Common myeloid progenitor, CD34-positive (primary cell): ENCODE results near the gene PHF2.
"Not testable (repeated sequence)": the region's sequence is repeated elsewhere in the genome, so short reads cannot be mapped to it uniquely, and the experiment has no call there.

Source experiments
- CTCF ChIA-PET: fragments of 350-600 bp; sonication (Branson Sonifier 250); formaldehyde crosslinking; loops from one replicate; lab custom pipeline; 2021; ENCODE audit warnings: antibody characterized with exemption; lab: Charles Lee
- POLR2A ChIA-PET: fragments of 350-600 bp; sonication (Branson Sonifier 250); formaldehyde crosslinking; loops from one replicate; lab custom pipeline; 2021; ENCODE audit warnings: antibody characterized with exemption; lab: Charles Lee
- DNase-seq, 3 donors: peaks; one replicate each; pipeline versions ENCODE4 v3.0.0 to v3.0.0-alpha.2; 2013
- H3K27ac ChIP-seq, 2 experiments: 1 replicate in 1 of 2; 2 replicates in 1 of 2; pipeline ENCODE4 v1.7.0; 2013; ENCODE audit warnings: inconsistent platforms in 2 of 2, low read length in 2 of 2, mild to moderate bottlenecking in 2 of 2, low read depth in 1 of 2, moderate library complexity in 1 of 2; ENCODE audit not compliant: severe bottlenecking in 2 of 2, insufficient read depth in 1 of 2, poor library complexity in 1 of 2
- H3K27me3 ChIP-seq, 5 experiments: replicated peaks in 2 of 5; 1 replicate in 3 of 5; 2 replicates in 2 of 5; pipeline versions ENCODE4 v1.6.1 to v1.7.0; 2013; ENCODE audit warnings: low read length in 4 of 5, mild to moderate bottlenecking in 2 of 5, moderate library complexity in 2 of 5, inconsistent platforms in 1 of 5; ENCODE audit not compliant: insufficient read depth in 5 of 5, control insufficient read depth in 4 of 5
- H3K36me3 ChIP-seq, 4 experiments: 1 replicate in 2 of 4; 2 replicates in 2 of 4; pipeline versions ENCODE4 v1.6.1 to v1.7.0; 2013; ENCODE audit warnings: low read length in 3 of 4, control low read depth in 1 of 4, mild to moderate bottlenecking in 1 of 4; ENCODE audit not compliant: control insufficient read depth in 4 of 4, insufficient read depth in 4 of 4
- H3K4me1 ChIP-seq, 4 experiments: 1 replicate in 3 of 4; 2 replicates in 1 of 4; pipeline versions ENCODE4 v1.6.1 to v1.7.1; 2013; ENCODE audit warnings: low read length in 3 of 4, mild to moderate bottlenecking in 3 of 4, control low read depth in 1 of 4, inconsistent platforms in 1 of 4, moderate library complexity in 1 of 4; ENCODE audit not compliant: control insufficient read depth in 4 of 4, insufficient read depth in 4 of 4; ENCODE audit errors: control extremely low read depth in 1 of 4
- H3K4me3 ChIP-seq, 7 experiments: 1 replicate in 4 of 7; 2 replicates in 3 of 7; pipeline versions ENCODE4 v1.5.1 to v1.7.0; 2013; ENCODE audit warnings: mild to moderate bottlenecking in 7 of 7, low read length in 6 of 7, moderate library complexity in 6 of 7, inconsistent platforms in 2 of 7, low read depth in 2 of 7, control low read depth in 1 of 7; ENCODE audit not compliant: insufficient read depth in 4 of 7, control insufficient read depth in 1 of 7; ENCODE audit errors: extremely low read depth in 1 of 7
- H3K9me3 ChIP-seq, 5 experiments: 1 replicate in 4 of 5; 2 replicates in 1 of 5; pipeline versions ENCODE4 v1.6.1 to v1.7.1; 2013; ENCODE audit warnings: low read length in 4 of 5, mild to moderate bottlenecking in 2 of 5, inconsistent platforms in 1 of 5, low read depth in 1 of 5, moderate library complexity in 1 of 5; ENCODE audit not compliant: control insufficient read depth in 4 of 5, insufficient read depth in 2 of 5; ENCODE audit errors: control extremely low read depth in 1 of 5
- WGBS: methylation state at CpG from one replicate; pipeline ENCODE4 v1.1.5; 2013; ENCODE audit not compliant: insufficient coverage; 5-methylcytosine and 5-hydroxymethylcytosine counted together

PHF2 gene

GRCh38 chr9:93669116-93669957 is 93.0 kb downstream of the PHF2 start:
- ChIA-PET POLR2A (no interaction called here), CTCF (no interaction called here)
- Histone ChIP-seq H3K27ac (no peak overlapping the region), H3K27me3 (no peaks in the 10 kb centered on the region), H3K9me3 (no peaks in the 10 kb centered on the region), H3K36me3 (peaks cover 0 to 37% (median 19%) of the 10 kb centered on the region in 4 experiments), H3K4me3 (no peak overlapping the region), H3K4me1 (no peaks in the 10 kb centered on the region)
- 94% methylated on average over 15 of the region's 15 CpGs for WGBS
- DNase-seq, result no peak

DNA sequence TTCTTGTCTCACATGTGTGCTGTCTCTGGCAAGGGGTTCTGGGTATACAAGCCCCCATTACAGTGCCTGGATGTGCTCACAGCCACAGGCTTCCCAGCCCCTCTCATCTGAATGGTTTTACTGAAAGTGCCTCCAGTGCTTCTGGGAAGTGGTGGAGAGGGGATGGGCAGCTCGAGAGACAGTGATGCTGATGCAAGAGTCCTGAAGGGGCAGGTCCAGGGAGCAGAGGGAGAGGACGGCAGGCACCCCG is 93.5 kb downstream of the PHF2 start:
- H3K4me1 ChIP-seq, result no peaks in the 10 kb centered on the region
- H3K4me3 ChIP-seq, result no peak overlapping the region
- WGBS, result 96% methylated on average over 3 of the region's 3 CpGs
- H3K27ac ChIP-seq, result no peak overlapping the region
- peak in 1 of 3 donors; percentile 17 for DNase-seq
- no peaks in the 10 kb centered on the region for H3K9me3 ChIP-seq
- ChIA-PET CTCF (no interaction called here), POLR2A (no interaction called here)
- no peaks in the 10 kb centered on the region for H3K27me3 ChIP-seq
- H3K36me3 ChIP-seq, result peaks cover 0 to 40% (median 17%) of the 10 kb centered on the region in 4 experiments

- peak in 2 of 3 donors; percentile 73 to 83 for DNase-seq
- POLR2A ChIA-PET, result no interaction called here
- no peaks in the 10 kb centered on the region for H3K27me3 ChIP-seq
- CTCF ChIA-PET, result no interaction called here
- H3K27ac ChIP-seq, result no peak overlapping the region
- 98% methylated on average over 7 of the region's 8 CpGs for WGBS
- peaks cover 0 to 43% (median 18%) of the 10 kb centered on the region in 4 experiments for H3K36me3 ChIP-seq
- H3K4me3 ChIP-seq, result no peak overlapping the region
- H3K9me3 ChIP-seq, result no peaks in the 10 kb centered on the region
- no peaks in the 10 kb centered on the region for H3K4me1 ChIP-seq
Observed at GRCh38 chr9:93670208-93671019, 94.0 kb downstream of the PHF2 start.

GRCh38 chr9:93671020-93671338 is 94.6 kb downstream of the PHF2 start:
- H3K27ac ChIP-seq, result no peak overlapping the region
- ChIA-PET POLR2A (no interaction called here), CTCF (no interaction called here)
- H3K27me3 ChIP-seq, result no peaks in the 10 kb centered on the region
- no peaks in the 10 kb centered on the region for H3K4me1 ChIP-seq
- H3K4me3 ChIP-seq, result no peak overlapping the region
- H3K9me3 ChIP-seq, result no peaks in the 10 kb centered on the region
- H3K36me3 ChIP-seq, result peaks cover 0 to 41% (median 20%) of the 10 kb centered on the region in 4 experiments
- DNase-seq, result no peak
- 94% methylated on average over 2 of the region's 2 CpGs for WGBS

DNA sequence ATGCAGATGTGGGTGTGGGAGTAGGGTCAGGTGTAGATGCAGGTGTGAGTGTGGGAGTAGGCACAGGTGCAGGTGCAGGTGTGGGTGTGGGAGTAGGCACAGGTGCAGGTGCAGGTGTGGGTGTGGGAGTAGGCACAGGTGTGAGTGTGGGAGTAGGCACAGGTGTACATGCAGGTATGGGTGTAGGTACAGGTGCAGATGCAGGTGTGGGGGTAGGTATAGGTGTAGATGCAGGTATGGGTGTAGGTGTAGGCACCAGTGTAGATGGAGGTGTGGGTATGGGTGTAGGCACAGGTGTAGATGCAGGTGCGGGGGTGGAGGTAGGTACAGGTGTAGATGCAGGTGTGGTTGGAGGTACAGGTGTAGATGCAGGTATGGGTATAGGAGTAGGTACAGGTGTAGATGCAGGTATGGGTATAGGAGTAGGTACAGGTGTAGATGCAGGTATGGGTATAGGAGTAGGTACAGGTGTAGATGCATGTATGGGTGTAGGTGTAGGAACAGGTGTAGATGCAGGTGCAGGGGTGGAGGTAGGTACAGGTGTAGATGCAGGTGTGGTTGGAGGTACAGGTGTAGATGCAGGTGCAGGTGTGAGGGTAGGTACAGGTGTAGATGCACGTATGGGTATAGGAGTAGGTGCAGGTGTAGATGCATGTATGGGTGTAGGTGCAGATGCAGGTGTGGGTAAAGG is 96.1 kb downstream of the PHF2 start:
- 95% methylated on average over 2 of the region's 2 CpGs for WGBS
- H3K9me3 ChIP-seq, H3K27ac ChIP-seq, POLR2A ChIA-PET, H3K4me3 ChIP-seq, H3K27me3 ChIP-seq, CTCF ChIA-PET, H3K4me1 ChIP-seq: not testable (repeated sequence)
- H3K36me3 ChIP-seq, result peaks cover 0 to 49% (median 27%) of the 10 kb centered on the region in 4 experiments
- peak in 2 of 3 donors; percentile 15 to 21 for DNase-seq

- CTCF ChIA-PET, result interaction anchor here (1.2 to 1.6 kb wide), 2 partner anchors 8 to 10 kb away, joined by 3 read pairs; no protein-coding TSS in a partner anchor
- H3K4me3 ChIP-seq, result no peak overlapping the region
- 97% methylated on average over 13 of the region's 16 CpGs for WGBS
- no peaks in the 10 kb centered on the region for H3K27me3 ChIP-seq
- H3K36me3 ChIP-seq, result peaks cover 0 to 54% (median 32%) of the 10 kb centered on the region in 4 experiments
- no peak overlapping the region for H3K27ac ChIP-seq
- DNase-seq, result peak in 2 of 3 donors; percentile 15 to 40
- no peaks in the 10 kb centered on the region for H3K9me3 ChIP-seq
- no peaks in the 10 kb centered on the region for H3K4me1 ChIP-seq
- POLR2A ChIA-PET, result no interaction called here
Observed at GRCh38 chr9:93673021-93673838, 96.8 kb downstream of the PHF2 start.
